Measurements from ENCODE around the gene RELN.

GRCh38 chr7:103622274-103622673, 367.2 kb downstream of the RELN start:
- no peak for TF ChIP-seq CTCF (IDR thresholded peaks at IDR 0.05)
- TF ChIP-seq POLR2A (IDR thresholded peaks at IDR 0.05) = no peak
